Activated CD8-positive, alpha-beta memory T cell treated with anti-CD3 and anti-CD28 coated beads, Interleukin-2, amount 50 U/mL, for 1 hour (primary cell): Measurements from ENCODE around the gene SND1.

Experiments used
- DNase-seq: peaks from one replicate; pipeline ENCODE4 v3.0.0-alpha.2; 2020; ENCODE audit errors: extremely low read depth

SND1 gene

GRCh38 chr7:128113839-128114238 lies 461.8 kb downstream of the SND1 start:
- DNase-seq, result no peak

- DNase-seq, result no peak
These were observed 462.8 kb downstream of the SND1 start for GRCh38 chr7:128114806-128115205.

GRCh38 chr7:128115336-128115820 lies 463.4 kb downstream of the SND1 start:
- no peak for DNase-seq

GRCh38 chr7:128115821-128116723 lies 464.1 kb downstream of the SND1 start:
- no peak for DNase-seq

GRCh38 chr7:128116740-128117139 lies 464.7 kb downstream of the SND1 start:
- no peak for DNase-seq

GRCh38 chr7:128117691-128118090 lies 465.7 kb downstream of the SND1 start:
- no peak for DNase-seq

GRCh38 chr7:128119036-128119435 lies 467.0 kb downstream of the SND1 start:
- no peak for DNase-seq

GRCh38 chr7:128120116-128120515 lies 468.1 kb downstream of the SND1 start:
- DNase-seq, result no peak

- no peak for DNase-seq
These were observed 469.0 kb downstream of the SND1 start for GRCh38 chr7:128120976-128121490.

GRCh38 chr7:128121711-128122530 lies 469.9 kb downstream of the SND1 start:
- no peak for DNase-seq

- DNase-seq, result no peak
These were observed 470.7 kb downstream of the SND1 start for GRCh38 chr7:128122576-128123290.

GRCh38 chr7:128123291-128124037 lies 471.5 kb downstream of the SND1 start:
- no peak for DNase-seq

- no peak for DNase-seq
These were observed 472.8 kb downstream of the SND1 start for GRCh38 chr7:128124786-128125185.

- no peak for DNase-seq
These were observed 473.8 kb downstream of the SND1 start for GRCh38 chr7:128125816-128126215.

GRCh38 chr7:128128401-128128800 lies 476.4 kb downstream of the SND1 start:
- no peak for DNase-seq

- no peak for DNase-seq
These were observed 477.4 kb downstream of the SND1 start for GRCh38 chr7:128129224-128129864.

GRCh38 chr7:128131115-128131514 lies 479.1 kb downstream of the SND1 start:
- DNase-seq, result no peak

- DNase-seq, result no peak
These were observed 479.7 kb downstream of the SND1 start for GRCh38 chr7:128131731-128132130.

- no peak for DNase-seq
These were observed 480.6 kb downstream of the SND1 start for GRCh38 chr7:128132426-128133069.

GRCh38 chr7:128135159-128135514 lies 483.1 kb downstream of the SND1 start:
- DNase-seq, result no peak
